ENCODE results near the gene ARRDC5.

ARRDC5 gene

DNA sequence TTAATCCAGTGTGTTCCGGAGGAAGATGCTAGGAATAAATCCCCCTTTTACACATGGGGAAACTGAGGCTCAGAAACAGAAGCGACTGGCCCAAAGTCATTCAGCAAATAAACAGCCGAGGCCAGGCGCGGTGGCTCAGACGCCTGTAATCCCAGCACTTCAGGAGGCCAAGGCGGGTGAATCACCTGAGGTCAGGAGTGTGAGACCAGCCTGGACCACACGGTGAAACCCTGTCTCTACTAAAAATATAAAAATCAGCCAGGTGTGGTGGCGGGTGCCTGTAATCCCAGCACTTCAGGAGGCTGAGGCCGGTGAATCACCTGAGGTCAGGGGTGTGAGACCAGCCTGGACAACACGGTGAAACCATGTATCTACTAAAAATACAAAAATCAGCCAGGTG lies 23.7 kb downstream of the ARRDC5 start:
- Histone ChIP-seq H3K4me1 (ENCODE audit: control insufficient read depth, insufficient read depth, low read length) (no peaks in the 10 kb centered on the region), H3K27ac (ENCODE audit: extremely low read depth, low read depth, low read length) (no peak overlapping the region), H3K36me3 (ENCODE audit: control insufficient read depth in 2 of 2, insufficient read depth in 1 of 2, low read length in 2 of 2) (no peaks in the 10 kb centered on the region), H3K9me3 (ENCODE audit: control insufficient read depth, insufficient read depth, low read depth, low read length) (no peaks in the 10 kb centered on the region), H3K4me3 (ENCODE audit: low read depth, low read length) (no peak overlapping the region)
- ChIA-PET CTCF (no interaction called here), POLR2A (interaction anchor here (1.0 kb wide), 1 partner anchor 39 kb away, joined by 5 read pairs; no protein-coding TSS in a partner anchor)
- TF ChIP-seq, protein P1, sequence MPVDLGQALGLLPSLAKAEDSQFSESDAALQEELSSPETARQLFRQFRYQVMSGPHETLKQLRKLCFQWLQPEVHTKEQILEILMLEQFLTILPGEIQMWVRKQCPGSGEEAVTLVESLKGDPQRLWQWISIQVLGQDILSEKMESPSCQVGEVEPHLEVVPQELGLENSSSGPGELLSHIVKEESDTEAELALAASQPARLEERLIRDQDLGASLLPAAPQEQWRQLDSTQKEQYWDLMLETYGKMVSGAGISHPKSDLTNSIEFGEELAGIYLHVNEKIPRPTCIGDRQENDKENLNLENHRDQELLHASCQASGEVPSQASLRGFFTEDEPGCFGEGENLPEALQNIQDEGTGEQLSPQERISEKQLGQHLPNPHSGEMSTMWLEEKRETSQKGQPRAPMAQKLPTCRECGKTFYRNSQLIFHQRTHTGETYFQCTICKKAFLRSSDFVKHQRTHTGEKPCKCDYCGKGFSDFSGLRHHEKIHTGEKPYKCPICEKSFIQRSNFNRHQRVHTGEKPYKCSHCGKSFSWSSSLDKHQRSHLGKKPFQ (tag by site-specific recombination; IDR thresholded peaks at IDR 0.05): no peak
- TF ChIP-seq ZNF366 (tag by site-specific recombination; conservative IDR thresholded peaks at IDR 0.05) (no peak), ZNF132 (tag by site-specific recombination; IDR thresholded peaks at IDR 0.05; ENCODE audit: borderline replicate concordance) (no peak), ZNF776 (tag by site-specific recombination; IDR thresholded peaks at IDR 0.05; ENCODE audit: borderline replicate concordance) (no peak), ZNF426 (tag by site-specific recombination; IDR thresholded peaks at IDR 0.05) (no peak)

DNA sequence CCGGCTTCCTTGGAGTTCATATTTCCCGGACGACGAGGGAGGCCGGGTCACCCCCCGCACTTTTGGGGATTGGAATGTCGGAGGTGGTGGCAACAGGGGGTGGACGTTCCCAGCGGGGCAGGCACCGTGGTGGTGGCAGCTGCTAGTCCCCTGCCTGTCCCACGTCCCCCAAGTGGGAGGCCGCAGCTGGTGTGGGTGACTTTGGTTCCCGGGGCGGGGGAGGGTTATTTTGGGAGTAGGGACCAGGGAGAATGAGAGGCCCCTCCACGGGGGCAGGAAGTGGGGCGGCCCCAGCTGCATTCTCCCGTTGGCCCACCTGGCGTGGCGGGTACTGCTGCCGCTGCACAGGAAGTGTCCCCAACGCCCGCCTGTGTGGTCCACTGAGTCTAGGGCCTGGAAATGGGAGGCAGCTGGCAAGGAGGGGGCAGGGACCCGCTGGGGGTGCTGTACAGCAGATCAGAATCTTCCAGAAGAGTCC lies 24.2 kb downstream of the ARRDC5 start:
- Histone ChIP-seq H3K9me3 (ENCODE audit: control insufficient read depth, insufficient read depth, low read depth, low read length) (no peaks in the 10 kb centered on the region), H3K4me3 (ENCODE audit: low read depth, low read length) (no peak overlapping the region), H3K36me3 (ENCODE audit: control insufficient read depth in 2 of 2, insufficient read depth in 1 of 2, low read length in 2 of 2) (no peaks in the 10 kb centered on the region), H3K4me1 (ENCODE audit: control insufficient read depth, insufficient read depth, low read length) (no peaks in the 10 kb centered on the region), H3K27ac (ENCODE audit: extremely low read depth, low read depth, low read length) (no peak overlapping the region)
- CTCF ChIA-PET: no interaction called here
- TF ChIP-seq ZFHX2 (tag by site-specific recombination; conservative IDR thresholded peaks at IDR 0.05) (peak; percentile 70), ZNF670 (tag by site-specific recombination; IDR thresholded peaks at IDR 0.05; ENCODE audit: low read depth) (no peak), EGR2 (tag by site-specific recombination; IDR thresholded peaks at IDR 0.05; ENCODE audit: low read depth) (peak; percentile 76), GLI2 (tag by site-specific recombination; IDR thresholded peaks at IDR 0.05; ENCODE audit: borderline replicate concordance, low read depth) (no peak)
- TF ChIP-seq, protein P2, sequence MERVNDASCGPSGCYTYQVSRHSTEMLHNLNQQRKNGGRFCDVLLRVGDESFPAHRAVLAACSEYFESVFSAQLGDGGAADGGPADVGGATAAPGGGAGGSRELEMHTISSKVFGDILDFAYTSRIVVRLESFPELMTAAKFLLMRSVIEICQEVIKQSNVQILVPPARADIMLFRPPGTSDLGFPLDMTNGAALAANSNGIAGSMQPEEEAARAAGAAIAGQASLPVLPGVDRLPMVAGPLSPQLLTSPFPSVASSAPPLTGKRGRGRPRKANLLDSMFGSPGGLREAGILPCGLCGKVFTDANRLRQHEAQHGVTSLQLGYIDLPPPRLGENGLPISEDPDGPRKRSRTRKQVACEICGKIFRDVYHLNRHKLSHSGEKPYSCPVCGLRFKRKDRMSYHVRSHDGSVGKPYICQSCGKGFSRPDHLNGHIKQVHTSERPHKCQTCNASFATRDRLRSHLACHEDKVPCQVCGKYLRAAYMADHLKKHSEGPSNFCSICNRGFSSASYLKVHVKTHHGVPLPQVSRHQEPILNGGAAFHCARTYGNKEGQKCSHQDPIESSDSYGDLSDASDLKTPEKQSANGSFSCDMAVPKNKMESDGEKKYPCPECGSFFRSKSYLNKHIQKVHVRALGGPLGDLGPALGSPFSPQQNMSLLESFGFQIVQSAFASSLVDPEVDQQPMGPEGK (tag by site-specific recombination; IDR thresholded peaks at IDR 0.05): no peak
- POLR2A ChIA-PET: no interaction called here

DNA sequence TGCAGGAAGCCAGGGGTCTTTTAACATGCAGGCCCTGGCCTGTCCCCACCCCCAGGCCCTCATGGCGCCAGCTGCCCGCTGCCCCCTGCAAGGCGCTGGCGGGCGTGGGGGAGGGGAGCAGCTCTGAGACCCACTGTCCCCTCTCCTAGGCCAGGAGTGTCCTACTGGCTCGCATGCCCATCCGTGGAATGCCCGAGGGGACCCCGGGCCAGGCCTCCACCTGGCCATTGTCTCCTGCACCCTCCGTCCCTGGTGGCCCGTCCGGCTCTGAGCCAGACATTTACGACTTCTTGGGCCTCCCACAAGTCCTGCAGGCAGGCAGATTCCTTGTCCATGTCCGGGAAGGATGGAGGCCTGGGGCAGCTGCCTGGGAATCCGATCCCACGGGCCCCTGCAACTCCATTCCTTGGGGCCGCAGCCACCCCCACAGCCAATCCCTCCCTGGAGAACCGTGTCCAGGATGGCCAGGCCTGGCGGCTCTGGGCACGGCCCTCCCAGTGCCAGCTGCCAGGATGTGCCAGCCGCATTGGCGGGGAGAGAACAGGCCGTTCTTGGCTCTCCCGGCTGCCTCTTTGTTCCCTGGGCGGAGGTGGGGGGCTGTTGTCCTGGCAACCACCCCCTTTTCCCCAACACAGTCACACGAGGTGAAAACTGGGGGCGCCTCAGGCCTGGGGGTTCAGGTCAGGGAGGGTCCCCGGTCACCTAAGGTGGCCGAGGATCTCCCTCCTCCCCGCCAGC lies 24.8 kb downstream of the ARRDC5 start:
- POLR2A ChIA-PET: no interaction called here
- no peaks in the 10 kb centered on the region for H3K36me3 ChIP-seq (ENCODE audit: control insufficient read depth in 2 of 2, insufficient read depth in 1 of 2, low read length in 2 of 2)
- no peak overlapping the region for H3K4me3 ChIP-seq (ENCODE audit: low read depth, low read length)
- no peaks in the 10 kb centered on the region for H3K9me3 ChIP-seq (ENCODE audit: control insufficient read depth, insufficient read depth, low read depth, low read length)
- no peaks in the 10 kb centered on the region for H3K4me1 ChIP-seq (ENCODE audit: control insufficient read depth, insufficient read depth, low read length)
- CTCF ChIA-PET: no interaction called here
- H3K27ac ChIP-seq (ENCODE audit: extremely low read depth, low read depth, low read length): no peak overlapping the region
- TF ChIP-seq IKZF3 (tag by site-specific recombination; IDR thresholded peaks at IDR 0.05) (peak; percentile 11; the same call in 1 of the 2 replicates), ZNF274 (IDR thresholded peaks at IDR 0.05; ENCODE audit: low read length) (no peak), ZNF274 (tag by site-specific recombination; IDR thresholded peaks at IDR 0.05; ENCODE audit: borderline replicate concordance) (no peak)

DNA sequence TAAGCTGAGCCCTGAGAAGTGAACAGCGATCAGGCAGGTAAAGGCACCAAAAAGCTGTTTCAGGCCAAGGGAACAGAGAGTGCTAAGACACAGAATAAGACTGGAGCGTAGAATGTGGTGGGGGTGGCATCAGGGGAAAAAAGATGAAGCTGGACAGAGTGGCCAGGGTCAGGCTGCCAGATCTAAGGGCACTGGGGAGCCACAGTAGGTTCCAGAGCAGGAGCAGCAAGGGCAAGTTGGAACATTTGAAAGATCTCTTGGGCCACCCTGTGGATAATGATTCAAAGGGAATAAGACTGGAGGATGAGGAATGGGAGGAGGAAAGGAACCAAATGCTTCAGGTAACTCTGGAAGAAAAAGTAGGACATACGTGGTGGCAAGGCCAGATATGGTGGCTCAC lies 28.8 kb downstream of the ARRDC5 start:
- TF ChIP-seq ZSCAN23 (tag by site-specific recombination; IDR thresholded peaks at IDR 0.05): no peak
- 0 out of 2 replicates have a peak, but pooled peaks have one; percentile 3 for TF ChIP-seq ZNF600 (tag by site-specific recombination; IDR thresholded peaks at IDR 0.05)
- TF ChIP-seq, protein P3, sequence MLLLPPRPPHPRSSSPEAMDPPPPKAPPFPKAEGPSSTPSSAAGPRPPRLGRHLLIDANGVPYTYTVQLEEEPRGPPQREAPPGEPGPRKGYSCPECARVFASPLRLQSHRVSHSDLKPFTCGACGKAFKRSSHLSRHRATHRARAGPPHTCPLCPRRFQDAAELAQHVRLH (tag by site-specific recombination; IDR thresholded peaks at IDR 0.05): peak; percentile 50; the same call in 1 of the 2 replicates
- no peak for TF ChIP-seq ZNF138 (tag by site-specific recombination; IDR thresholded peaks at IDR 0.05; ENCODE audit: borderline replicate concordance)
- peak; percentile 98 for TF ChIP-seq ZNF16 (tag by site-specific recombination; IDR thresholded peaks at IDR 0.05; ENCODE audit: low read depth)
- TF ChIP-seq, protein P4, sequence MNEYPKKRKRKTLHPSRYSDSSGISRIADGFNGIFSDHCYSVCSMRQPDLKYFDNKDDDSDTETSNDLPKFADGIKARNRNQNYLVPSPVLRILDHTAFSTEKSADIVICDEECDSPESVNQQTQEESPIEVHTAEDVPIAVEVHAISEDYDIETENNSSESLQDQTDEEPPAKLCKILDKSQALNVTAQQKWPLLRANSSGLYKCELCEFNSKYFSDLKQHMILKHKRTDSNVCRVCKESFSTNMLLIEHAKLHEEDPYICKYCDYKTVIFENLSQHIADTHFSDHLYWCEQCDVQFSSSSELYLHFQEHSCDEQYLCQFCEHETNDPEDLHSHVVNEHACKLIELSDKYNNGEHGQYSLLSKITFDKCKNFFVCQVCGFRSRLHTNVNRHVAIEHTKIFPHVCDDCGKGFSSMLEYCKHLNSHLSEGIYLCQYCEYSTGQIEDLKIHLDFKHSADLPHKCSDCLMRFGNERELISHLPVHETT (tag by site-specific recombination; IDR thresholded peaks at IDR 0.05): no peak
- no peaks in the 10 kb centered on the region for H3K4me1 ChIP-seq (ENCODE audit: control insufficient read depth, insufficient read depth, low read length)
- H3K27ac ChIP-seq (ENCODE audit: extremely low read depth, low read depth, low read length): no peak overlapping the region
- no peaks in the 10 kb centered on the region for H3K9me3 ChIP-seq (ENCODE audit: control insufficient read depth, insufficient read depth, low read depth, low read length)
- ChIA-PET POLR2A (interaction anchor here (1.6 kb wide), 1 partner anchor 38 kb away, joined by 9 read pairs; no protein-coding TSS in a partner anchor), CTCF (interaction anchor here (0.5 to 4.7 kb wide), 8 partner anchors 32 to 917 kb away, joined by 3 to 54 read pairs (median 4); partner anchors contain the start of gene DUS3L)
- H3K4me3 ChIP-seq (ENCODE audit: low read depth, low read length): no peak overlapping the region
- no peaks in the 10 kb centered on the region for H3K36me3 ChIP-seq (ENCODE audit: control insufficient read depth in 2 of 2, insufficient read depth in 1 of 2, low read length in 2 of 2)

Measured in HEK293 (cell line).